K562 (cell line): Measurements from ENCODE around the gene EWSR1.

ENCODE experiments used
- DDX20 ChIP-seq: fragments of 450-650 bp; IDR thresholded peaks from 2 replicates; pipeline ENCODE4 v1.6.1; 2016; ENCODE audit warnings: missing genetic modification characterization, low read depth, mild to moderate bottlenecking, missing compliant biosample characterization, moderate library complexity
- NR2F6 ChIP-seq: fragments of 450-650 bp; formaldehyde crosslinking; IDR thresholded peaks from 2 replicates; pipeline ENCODE4 v1.4.0; 2020; ENCODE audit warnings: mild to moderate bottlenecking
- POLR2A ChIP-seq: fragments of 450-650 bp; conservative IDR thresholded peaks from 2 replicates; pipeline ENCODE4 v1.6.1; 2016
- RNF2 ChIP-seq: sonication (generic); IDR thresholded peaks from 2 replicates; pipeline ENCODE4 v1.6.1; 2016
- ZNF551 ChIP-seq: fragments of 250-450 bp; sonication (Bioruptor Pico); IDR thresholded peaks from 2 replicates; pipeline ENCODE4 v1.5.0; 2021; ENCODE audit warnings: mild to moderate bottlenecking, moderate library complexity
- ZSCAN29 ChIP-seq: fragments of 450-650 bp; IDR thresholded peaks from 2 replicates; pipeline ENCODE4 v1.6.1; 2017
- TF ChIP-seq, protein P1 (sequence below), 3 experiments: IDR thresholded peaks in 2 of 3; conservative IDR thresholded peaks in 1 of 3; 2 replicates each; pipeline ENCODE4 v1.5.1; 2011 to 2012; ENCODE audit warnings: low read length in 3 of 3, mild to moderate bottlenecking in 3 of 3, control low read depth in 2 of 3, improper control_type of control experiment in 1 of 3, inconsistent platforms in 1 of 3, low read depth in 1 of 3, mixed read lengths in 1 of 3, moderate library complexity in 1 of 3; ENCODE audit not compliant: insufficient read depth in 2 of 3

DNA sequence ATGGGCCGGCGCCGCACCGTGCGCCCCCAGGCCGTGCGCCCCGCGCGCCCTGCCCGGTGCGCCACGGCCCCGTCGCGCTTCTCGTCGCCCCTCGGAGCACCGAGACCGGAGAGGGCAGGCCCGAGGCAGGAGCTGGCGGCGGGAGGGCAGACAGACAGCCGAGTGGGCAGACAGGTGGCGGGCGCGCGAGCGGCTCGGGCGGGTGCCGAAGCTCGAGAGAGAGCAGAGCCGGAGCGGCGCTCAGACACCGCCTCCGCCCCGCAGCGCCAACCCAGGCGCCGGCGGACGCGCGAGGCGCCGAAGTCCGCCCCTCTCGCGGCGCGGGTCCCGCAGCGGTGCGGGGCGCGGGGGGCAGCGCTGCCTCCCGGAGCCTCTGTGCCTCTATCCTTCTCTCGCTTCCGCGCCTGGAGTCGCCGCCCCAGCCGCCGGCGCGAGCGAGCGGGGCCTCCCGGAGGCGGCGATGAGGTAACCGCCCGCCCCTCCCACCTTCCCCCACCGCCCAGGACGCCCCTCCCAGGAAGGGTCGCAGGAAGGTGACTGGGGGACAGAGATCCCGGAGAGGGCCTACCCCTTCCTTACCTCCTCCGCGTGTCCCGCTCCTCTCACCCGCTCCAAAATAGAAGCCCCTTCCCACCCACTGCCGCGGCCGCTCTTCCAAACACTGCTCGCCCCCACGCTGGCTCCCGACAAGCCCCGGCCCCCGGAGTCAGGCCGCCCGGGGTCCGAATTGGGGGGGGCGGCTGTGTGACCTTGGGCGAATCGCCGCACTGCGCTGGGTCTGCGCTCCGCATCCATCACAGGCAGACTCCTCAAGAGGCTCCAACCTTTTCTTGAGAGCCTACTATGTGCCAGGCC is 47.4 kb downstream of the EWSR1 start, which contains the start of gene RASL10A:
- TF ChIP-seq ZSCAN29 (no peak), RNF2 (no peak), ZNF551 (CRISPR knock-in tag) (no peak), NR2F6 (no peak), DDX20 (tag) (no peak), POLR2A (no peak)
- TF ChIP-seq, protein P1, sequence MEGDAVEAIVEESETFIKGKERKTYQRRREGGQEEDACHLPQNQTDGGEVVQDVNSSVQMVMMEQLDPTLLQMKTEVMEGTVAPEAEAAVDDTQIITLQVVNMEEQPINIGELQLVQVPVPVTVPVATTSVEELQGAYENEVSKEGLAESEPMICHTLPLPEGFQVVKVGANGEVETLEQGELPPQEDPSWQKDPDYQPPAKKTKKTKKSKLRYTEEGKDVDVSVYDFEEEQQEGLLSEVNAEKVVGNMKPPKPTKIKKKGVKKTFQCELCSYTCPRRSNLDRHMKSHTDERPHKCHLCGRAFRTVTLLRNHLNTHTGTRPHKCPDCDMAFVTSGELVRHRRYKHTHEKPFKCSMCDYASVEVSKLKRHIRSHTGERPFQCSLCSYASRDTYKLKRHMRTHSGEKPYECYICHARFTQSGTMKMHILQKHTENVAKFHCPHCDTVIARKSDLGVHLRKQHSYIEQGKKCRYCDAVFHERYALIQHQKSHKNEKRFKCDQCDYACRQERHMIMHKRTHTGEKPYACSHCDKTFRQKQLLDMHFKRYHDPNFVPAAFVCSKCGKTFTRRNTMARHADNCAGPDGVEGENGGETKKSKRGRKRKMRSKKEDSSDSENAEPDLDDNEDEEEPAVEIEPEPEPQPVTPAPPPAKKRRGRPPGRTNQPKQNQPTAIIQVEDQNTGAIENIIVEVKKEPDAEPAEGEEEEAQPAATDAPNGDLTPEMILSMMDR (IDR thresholded peaks at IDR 0.05 in 2 of 3, conservative IDR thresholded peaks at IDR 0.05 in 1 of 3; ENCODE audit: insufficient read depth in 2 of 3, low read depth in 1 of 3, low read length in 3 of 3), result no peak
